ENCODE measurements around the gene DYNLRB1.
A peak's percentile ranks its signal among the peaks of the same experiment; 100 is the strongest.

Gene DYNLRB1

GRCh38 chr20:34559311-34560140 is 43.3 kb downstream of the DYNLRB1 start:
- peak; percentile 52 for DNase-seq (ENCODE audit: low read depth)
- TF ChIP-seq CTCF (conservative IDR thresholded peaks at IDR 0.05; ENCODE audit: low read depth, low read length) = peak; percentile 27
- H3K4me3 ChIP-seq (ENCODE audit: low read depth, low read length) = peak overlapping the region; percentile 69

- no peak overlapping the region for H3K4me3 ChIP-seq (ENCODE audit: low read depth, low read length)
- no peak for TF ChIP-seq CTCF (conservative IDR thresholded peaks at IDR 0.05; ENCODE audit: low read depth, low read length)
- DNase-seq (ENCODE audit: low read depth) = no peak
These were observed 43.9 kb downstream of the DYNLRB1 start for GRCh38 chr20:34560141-34560523.

- no peak overlapping the region for H3K4me3 ChIP-seq (ENCODE audit: low read depth, low read length)
- no peak for TF ChIP-seq CTCF (conservative IDR thresholded peaks at IDR 0.05; ENCODE audit: low read depth, low read length)
- DNase-seq (ENCODE audit: low read depth) = no peak
These were observed 44.4 kb downstream of the DYNLRB1 start for GRCh38 chr20:34560614-34561013.

GRCh38 chr20:34561661-34562060 is 45.4 kb downstream of the DYNLRB1 start:
- no peak overlapping the region for H3K4me3 ChIP-seq (ENCODE audit: low read depth, low read length)
- no peak for TF ChIP-seq CTCF (conservative IDR thresholded peaks at IDR 0.05; ENCODE audit: low read depth, low read length)
- no peak for DNase-seq (ENCODE audit: low read depth)

- DNase-seq (ENCODE audit: low read depth) = peak; percentile 25
- no peak overlapping the region for H3K4me3 ChIP-seq (ENCODE audit: low read depth, low read length)
- TF ChIP-seq CTCF (conservative IDR thresholded peaks at IDR 0.05; ENCODE audit: low read depth, low read length) = peak; percentile 59
These were observed 46.4 kb downstream of the DYNLRB1 start for GRCh38 chr20:34562641-34563040.

GRCh38 chr20:34564833-34565232 is 48.6 kb downstream of the DYNLRB1 start:
- no peak for DNase-seq (ENCODE audit: low read depth)
- H3K4me3 ChIP-seq (ENCODE audit: low read depth, low read length) = no peak overlapping the region
- no peak for TF ChIP-seq CTCF (conservative IDR thresholded peaks at IDR 0.05; ENCODE audit: low read depth, low read length)
